Measurements from ENCODE around the gene MBD2. TPM values are rescaled to one million over a fixed set of nuclear protein-coding genes. Genes with fewer than 3 reads are reported as not detected.
A peak's percentile ranks its signal among the peaks of the same experiment; 100 is the strongest.

Gene MBD2
- total RNA-seq, 1 donor from 2014 or later = 150 TPM

- peaks cover 17% of the 10 kb centered on the region for H3K27me3 Mint-ChIP-seq
- DNase-seq (no peak), ATAC-seq (ENCODE audit: low read depth) (peak; percentile 37)
- H3K36me3 Mint-ChIP-seq (ENCODE audit: low read depth) = no peaks in the 10 kb centered on the region
- no peak overlapping the region for H3K27ac Mint-ChIP-seq
- intact Hi-C loops (cut with micrococcal nuclease) = loop anchor here (1.0 kb wide), 2 partner anchors 151 to 552 kb away; no protein-coding TSS in a partner anchor
- POLR2A ChIA-PET = interaction anchor here (0.8 kb wide), 1 partner anchor 150 kb away, joined by 4 read pairs; the partner anchor contains the start of gene POLI
- peaks cover 4% of the 10 kb centered on the region for H3K4me1 Mint-ChIP-seq
- TF ChIP-seq CTCF (IDR thresholded peaks at IDR 0.05) = peak; percentile 62
- H3K4me3 Mint-ChIP-seq = peak overlapping the region; percentile 65
- CTCF ChIA-PET = interaction anchor here (0.7 to 2.2 kb wide), 8 partner anchors 8 to 550 kb away, joined by 3 to 11 read pairs (median 4); partner anchors contain the start of gene POLI
- no peaks in the 10 kb centered on the region for H3K9me3 Mint-ChIP-seq
Observed at GRCh38 chr18:54119524-54120019, 104.9 kb downstream of the MBD2 start.

- TF ChIP-seq CTCF (IDR thresholded peaks at IDR 0.05) = no peak
- DNase-seq (no peak), ATAC-seq (ENCODE audit: low read depth) (no peak)
- H3K27ac Mint-ChIP-seq = no peak overlapping the region
- ChIA-PET POLR2A (no interaction called here), CTCF (interaction anchor here (1.7 to 2.2 kb wide), 3 partner anchors 9 to 549 kb away, joined by 4 to 11 read pairs (median 7); partner anchors contain the start of gene POLI)
- peaks cover 28% of the 10 kb centered on the region for H3K27me3 Mint-ChIP-seq
- intact Hi-C loops (cut with micrococcal nuclease) = no loop called here
- no peaks in the 10 kb centered on the region for H3K36me3 Mint-ChIP-seq (ENCODE audit: low read depth)
- H3K4me3 Mint-ChIP-seq = no peak overlapping the region
- no peaks in the 10 kb centered on the region for H3K9me3 Mint-ChIP-seq
- H3K4me1 Mint-ChIP-seq = peaks cover 4% of the 10 kb centered on the region
Observed at GRCh38 chr18:54117853-54118773, 106.4 kb downstream of the MBD2 start.

GRCh38 chr18:54116541-54117257 is 107.8 kb downstream of the MBD2 start:
- no peak overlapping the region for H3K27ac Mint-ChIP-seq
- peaks cover 4% of the 10 kb centered on the region for H3K4me1 Mint-ChIP-seq
- intact Hi-C loops (cut with micrococcal nuclease) = no loop called here
- DNase-seq (no peak), ATAC-seq (ENCODE audit: low read depth) (no peak)
- peaks cover 40% of the 10 kb centered on the region for H3K27me3 Mint-ChIP-seq
- CTCF ChIA-PET = interaction anchor here (1.0 kb wide), 1 partner anchor 153 kb away, joined by 3 read pairs; no protein-coding TSS in a partner anchor
- POLR2A ChIA-PET = no interaction called here
- no peak for TF ChIP-seq CTCF (IDR thresholded peaks at IDR 0.05)
- H3K4me3 Mint-ChIP-seq = no peak overlapping the region
- no peaks in the 10 kb centered on the region for H3K9me3 Mint-ChIP-seq
- H3K36me3 Mint-ChIP-seq (ENCODE audit: low read depth) = no peaks in the 10 kb centered on the region

- Mint-ChIP-seq H3K27me3 (peaks cover 35% of the 10 kb centered on the region), H3K9me3 (no peaks in the 10 kb centered on the region), H3K36me3 (ENCODE audit: low read depth) (no peaks in the 10 kb centered on the region), H3K4me1 (no peaks in the 10 kb centered on the region), H3K4me3 (no peak overlapping the region), H3K27ac (no peak overlapping the region)
- ATAC-seq (ENCODE audit: low read depth) (no peak), DNase-seq (no peak)
- intact Hi-C loops (cut with micrococcal nuclease) = no loop called here
- ChIA-PET POLR2A (no interaction called here), CTCF (no interaction called here)
- TF ChIP-seq CTCF (IDR thresholded peaks at IDR 0.05) = no peak
Observed at GRCh38 chr18:54112356-54112755, 112.1 kb downstream of the MBD2 start.
